Temporal lobe (tissue), 2 donors: ENCODE results near the gene NME3. TPM values are rescaled to one million over a fixed set of nuclear protein-coding genes. Genes with fewer than 3 reads are reported as not detected.

Experiments
- small RNA-seq: library from RNA; depleted of rRNA; stranded (forward); fragments of <200 nt; gene quantifications from one replicate; pipeline ENCODE3, GENCODE V24; 2014; ENCODE audit warnings: low replicate concordance
- total RNA-seq: library from RNA; depleted of rRNA; stranded (reverse); fragments of >200 nt; gene quantifications from one replicate; pipeline ENCODE4 v1.2.3, GENCODE V29; 2014

Gene NME3
- total RNA-seq, 1 donor from 2014 or later, result 23.8 TPM

Small RNAs within 50 kb of the gene (small RNA-seq; reads per million reads assigned to genes)
- 0.32 reads per million, percentile 21 among the genes with 10 or more reads in this experiment for gene MIR3177

Other genes with a start within 250 kb of the NME3 start
- 1.7 TPM for gene TMEM204, start 237.9 kb downstream of the NME3 start, total RNA-seq
- 32.5 TPM for gene IFT140, start 159.5 kb downstream of the NME3 start, total RNA-seq
- gene CRAMP1, start 159.2 kb downstream of the NME3 start, total RNA-seq, result 10.6 TPM
- gene JPT2, start 93.3 kb downstream of the NME3 start, total RNA-seq, result 23.1 TPM
- gene MAPK8IP3, start 65.3 kb downstream of the NME3 start, total RNA-seq, result 75.2 TPM
- gene EME2, start 1.3 kb upstream of the NME3 start, total RNA-seq, result 4.9 TPM
- 23.1 TPM for gene MRPS34, start 1.6 kb upstream of the NME3 start, total RNA-seq
- 43.0 TPM for gene SPSB3, start 11.0 kb upstream of the NME3 start, total RNA-seq
- 27.3 TPM for gene NUBP2, start 11.4 kb upstream of the NME3 start, total RNA-seq
- gene IGFALS, start 22.2 kb upstream of the NME3 start, total RNA-seq, result not detected
- gene HAGH, start 55.3 kb upstream of the NME3 start, total RNA-seq, result 38.6 TPM
- gene FAHD1, start 55.7 kb upstream of the NME3 start, total RNA-seq, result 36.9 TPM
- 0.49 TPM for gene MEIOB, start 100.6 kb upstream of the NME3 start, total RNA-seq
- gene HS3ST6, start 146.9 kb upstream of the NME3 start, total RNA-seq, result not detected
- gene MSRB1, start 171.7 kb upstream of the NME3 start, total RNA-seq, result 2.5 TPM
- not detected for gene RPL3L, start 183.1 kb upstream of the NME3 start, total RNA-seq
- gene NDUFB10, start 188.0 kb upstream of the NME3 start, total RNA-seq, result 43.0 TPM
- 1,174 TPM for gene RPS2, start 193.3 kb upstream of the NME3 start, total RNA-seq
- not detected for gene RNF151, start 195.3 kb upstream of the NME3 start, total RNA-seq
- gene TBL3, start 200.5 kb upstream of the NME3 start, total RNA-seq, result 12.3 TPM
- gene NOXO1, start 209.9 kb upstream of the NME3 start, total RNA-seq, result 0.98 TPM
- gene GFER, start 212.7 kb upstream of the NME3 start, total RNA-seq, result 9.8 TPM
- 64.4 TPM for gene SYNGR3, start 218.4 kb upstream of the NME3 start, total RNA-seq
- gene ZNF598, start 238.3 kb upstream of the NME3 start, total RNA-seq, result 5.2 TPM
- 0.25 TPM for gene NPW, start 248.2 kb upstream of the NME3 start, total RNA-seq